Breast epithelium (tissue), 4 donors: ENCODE data around the gene HGD. TPM values are rescaled to one million over a fixed set of nuclear protein-coding genes. Genes with fewer than 3 reads are reported as not detected.

Experiments
- DNase-seq, 2 donors: peaks; one replicate each; pipeline ENCODE4 v3.0.0-alpha.2; 2019; ENCODE audit warnings: low spot score in 2 of 2
- H3K27ac ChIP-seq, 2 donors: fragments of 200-600 bp; sonication (generic) in 1 of 2; one replicate each; pipeline ENCODE4 v1.5.1; 2016 to 2019; ENCODE audit warnings: mild to moderate bottlenecking in 1 of 2
- H3K27me3 ChIP-seq, 2 donors: fragments of 200-600 bp; sonication (generic) in 1 of 2; one replicate each; pipeline versions ENCODE4 v1.5.1 to v1.6.0; 2017 to 2019; ENCODE audit warnings: control low read depth in 1 of 2, mild to moderate bottlenecking in 1 of 2
- H3K36me3 ChIP-seq: fragments of 200-600 bp; one replicate; pipeline ENCODE4 v1.5.1; 2019
- H3K4me1 ChIP-seq, 2 donors: fragments of 200-600 bp; sonication (generic); one replicate each; pipeline ENCODE4 v1.5.1; 2016 to 2019; ENCODE audit warnings: control low read depth in 1 of 2
- H3K4me3 ChIP-seq, 3 donors: fragments of 200-600 bp; sonication (generic); 1 replicate in 2 of 3; 2 replicates in 1 of 3; pipeline ENCODE4 v1.5.1; 2016 to 2019; ENCODE audit warnings: mild to moderate bottlenecking in 3 of 3, moderate library complexity in 2 of 3
- H3K9me3 ChIP-seq, 2 donors: fragments of 200-600 bp; sonication (generic) in 1 of 2; one replicate each; pipeline ENCODE4 v1.5.1; 2016 to 2019; ENCODE audit warnings: control low read depth in 1 of 2
- CTCF ChIP-seq, 3 donors: fragments of 450-650 bp; IDR thresholded peaks; one replicate each; pipeline ENCODE4 v1.5.1; 2016 to 2017; ENCODE audit warnings: antibody characterized with exemption in 3 of 3, mild to moderate bottlenecking in 3 of 3, moderate library complexity in 3 of 3
- POLR2A ChIP-seq: fragments of 450-650 bp; IDR thresholded peaks from one replicate; pipeline ENCODE4 v1.6.1; 2016; ENCODE audit warnings: antibody characterized with exemption, mild to moderate bottlenecking, moderate library complexity
- POLR2AphosphoS5 ChIP-seq, 3 donors: sonication (generic); formaldehyde crosslinking; IDR thresholded peaks; one replicate each; pipeline ENCODE4 v1.6.1; 2017; ENCODE audit warnings: antibody characterized with exemption in 3 of 3
- intact Hi-C: fragments of 100-400 bp; cut with DNase I; formaldehyde crosslinking; loops from one replicate; pipeline ENCODE4 v1.15.1; 2023; ENCODE audit warnings: low total_unique reads
- total RNA-seq, 3 donors: library from RNA; depleted of rRNA; stranded (reverse); fragments of >200 nt; gene quantifications; one replicate each; pipeline ENCODE4 v1.1.0, GENCODE V29; 2016

Gene HGD
- total RNA-seq, 3 donors from 2014 or later, result 5.1 to 25.9 TPM; not detected in 1

- TF ChIP-seq POLR2AphosphoS5 (IDR thresholded peaks at IDR 0.05) (no peak), CTCF (IDR thresholded peaks at IDR 0.05) (no peak), POLR2A (no peak)
- no peaks in the 10 kb centered on the region for H3K9me3 ChIP-seq
- H3K4me1 ChIP-seq, result no peaks in the 10 kb centered on the region
- peaks cover 7% of the 10 kb centered on the region for H3K36me3 ChIP-seq
- intact Hi-C loops, result loop anchor here (10.0 kb wide), 1 partner anchor 1090 kb away; no protein-coding TSS in a partner anchor
- no peak overlapping the region for H3K27ac ChIP-seq
- no peaks in the 10 kb centered on the region for H3K27me3 ChIP-seq
- DNase-seq, result no peak
- H3K4me3 ChIP-seq, result no peak overlapping the region
These were observed 77.7 kb downstream of the HGD start for GRCh38 chr3:120604382-120604781.

- Histone ChIP-seq H3K4me3 (no peak overlapping the region), H3K27ac (no peak overlapping the region), H3K27me3 (no peaks in the 10 kb centered on the region), H3K9me3 (no peaks in the 10 kb centered on the region), H3K4me1 (peaks cover 0 to 2% of the 10 kb centered on the region in 2 donors), H3K36me3 (peaks cover 7% of the 10 kb centered on the region)
- no peak for TF ChIP-seq CTCF (IDR thresholded peaks at IDR 0.05)
- no peak for TF ChIP-seq POLR2AphosphoS5 (IDR thresholded peaks at IDR 0.05)
- TF ChIP-seq POLR2A, result no peak
- DNase-seq, result no peak
- intact Hi-C loops, result loop anchor here (10.0 kb wide), 1 partner anchor 1092 kb away; no protein-coding TSS in a partner anchor
These were observed 79.4 kb downstream of the HGD start for GRCh38 chr3:120602682-120603081.

GRCh38 chr3:120601554-120601953, 80.5 kb downstream of the HGD start:
- TF ChIP-seq POLR2A, result no peak
- TF ChIP-seq CTCF (IDR thresholded peaks at IDR 0.05), result no peak
- TF ChIP-seq POLR2AphosphoS5 (IDR thresholded peaks at IDR 0.05), result no peak
- H3K36me3 ChIP-seq, result peaks cover 7% of the 10 kb centered on the region
- H3K4me1 ChIP-seq, result peaks cover 3 to 9% of the 10 kb centered on the region in 2 donors
- no peaks in the 10 kb centered on the region for H3K9me3 ChIP-seq
- H3K27me3 ChIP-seq, result no peaks in the 10 kb centered on the region
- no peak overlapping the region for H3K27ac ChIP-seq
- no peak overlapping the region for H3K4me3 ChIP-seq
- DNase-seq, result no peak
- intact Hi-C loops, result loop anchor here (10.0 kb wide), 1 partner anchor 1093 kb away; no protein-coding TSS in a partner anchor

GRCh38 chr3:120599211-120599610, 82.8 kb downstream of the HGD start:
- no peak for TF ChIP-seq POLR2AphosphoS5 (IDR thresholded peaks at IDR 0.05)
- no peak for TF ChIP-seq CTCF (IDR thresholded peaks at IDR 0.05)
- no peak for TF ChIP-seq POLR2A
- Histone ChIP-seq H3K27me3 (no peaks in the 10 kb centered on the region), H3K27ac (peak overlapping the region in 1 of 2 donors; percentile 10), H3K9me3 (no peaks in the 10 kb centered on the region), H3K4me1 (peaks cover 3 to 9% of the 10 kb centered on the region in 2 donors), H3K36me3 (peaks cover 7% of the 10 kb centered on the region), H3K4me3 (no peak overlapping the region)
- no peak for DNase-seq
- intact Hi-C loops, result no loop called here

- intact Hi-C loops, result no loop called here
- TF ChIP-seq CTCF (IDR thresholded peaks at IDR 0.05) (no peak), POLR2AphosphoS5 (IDR thresholded peaks at IDR 0.05) (no peak), POLR2A (no peak)
- no peaks in the 10 kb centered on the region for H3K27me3 ChIP-seq
- peaks cover 7% of the 10 kb centered on the region for H3K36me3 ChIP-seq
- peak overlapping the region; percentile 26 to 95 for H3K27ac ChIP-seq
- DNase-seq, result no peak
- peaks cover 3 to 9% of the 10 kb centered on the region in 2 donors for H3K4me1 ChIP-seq
- no peaks in the 10 kb centered on the region for H3K9me3 ChIP-seq
- peak overlapping the region; percentile 79 to 80 (median 79) for H3K4me3 ChIP-seq
These were observed 84.5 kb downstream of the HGD start for GRCh38 chr3:120597445-120598049.
